VCaP (cell line): ENCODE data around the gene LRFN4.

ENCODE experiments used
- H3K27ac ChIP-seq: fragments of 450-650 bp; 2 replicates; pipeline ENCODE4 v1.5.1; 2017
- CTCF ChIP-seq: fragments of 450-650 bp; conservative IDR thresholded peaks from 2 replicates; pipeline ENCODE4 v1.5.1; 2017; ENCODE audit warnings: mild to moderate bottlenecking, moderate library complexity

The LRFN4 gene

GRCh38 chr11:66879000-66879399 lies 22.1 kb downstream of the LRFN4 start:
- peak overlapping the region; percentile 16; the same call in 1 of the 2 replicates for H3K27ac ChIP-seq
- TF ChIP-seq CTCF = no peak

- peak overlapping the region; percentile 75; the same call in 1 of the 2 replicates for H3K27ac ChIP-seq
- no peak for TF ChIP-seq CTCF
These were observed 22.7 kb downstream of the LRFN4 start for GRCh38 chr11:66879583-66879982.

- peak overlapping the region; percentile 75 for H3K27ac ChIP-seq
- no peak for TF ChIP-seq CTCF
These were observed 23.1 kb downstream of the LRFN4 start for GRCh38 chr11:66879999-66880398.

GRCh38 chr11:66880496-66881450 lies 23.9 kb downstream of the LRFN4 start:
- peak; percentile 40 for TF ChIP-seq CTCF
- peak overlapping the region; percentile 75 for H3K27ac ChIP-seq

GRCh38 chr11:66881451-66881835 lies 24.6 kb downstream of the LRFN4 start:
- TF ChIP-seq CTCF = peak; percentile 39
- H3K27ac ChIP-seq = peak overlapping the region; percentile 75

GRCh38 chr11:66881927-66882452 lies 25.1 kb downstream of the LRFN4 start:
- TF ChIP-seq CTCF = no peak
- peak overlapping the region; percentile 75 for H3K27ac ChIP-seq

- H3K27ac ChIP-seq = peak overlapping the region; percentile 75; the same call in 1 of the 2 replicates
- no peak for TF ChIP-seq CTCF
These were observed 25.7 kb downstream of the LRFN4 start for GRCh38 chr11:66882561-66883015.
